Measurements from ENCODE around the gene KCNJ10.

KCNJ10 gene

DNA sequence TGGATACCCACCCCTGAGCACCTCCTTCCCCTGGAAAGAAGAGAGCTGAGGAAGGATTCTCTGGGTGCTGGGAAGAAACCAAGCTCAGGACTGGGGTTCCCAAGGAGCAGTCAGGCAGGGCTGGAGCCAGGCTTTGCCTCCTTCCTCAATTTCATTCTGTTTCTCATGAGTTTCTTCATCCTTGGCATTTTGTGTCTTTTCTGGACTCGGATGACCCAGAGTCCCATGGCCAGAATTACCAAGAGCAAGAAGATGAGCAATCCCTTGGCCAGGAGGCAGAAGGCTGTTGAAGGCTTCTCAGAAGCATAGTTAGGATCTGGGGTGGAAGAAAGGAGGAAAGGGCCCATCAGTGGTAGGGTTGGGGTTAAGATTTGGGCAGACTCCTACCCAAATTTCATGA lies 118.4 kb downstream of the KCNJ10 start:
- H3K36me3 ChIP-seq (ENCODE audit: insufficient read depth, low read length) = no peaks in the 10 kb centered on the region
- no peak overlapping the region for H3K4me2 ChIP-seq (ENCODE audit: low read depth, low read length, poor library complexity, severe bottlenecking)
- H3K79me2 ChIP-seq (ENCODE audit: insufficient read depth, low read length) = no peaks in the 10 kb centered on the region
- no peaks in the 10 kb centered on the region for H3K9me3 ChIP-seq (ENCODE audit: insufficient read depth, low read depth, low read length)
- no peaks in the 10 kb centered on the region for H3F3A ChIP-seq (ENCODE audit: low read depth)
- no peak overlapping the region for H3K4me3 ChIP-seq (ENCODE audit: low read length, poor library complexity, severe bottlenecking)
- TF ChIP-seq EZH2phosphoT487 (IDR thresholded peaks at IDR 0.05; ENCODE audit: borderline replicate concordance) = no peak
- no peaks in the 10 kb centered on the region for H3K4me1 ChIP-seq (ENCODE audit: insufficient read depth, low read length, poor library complexity, severe bottlenecking)
- H2AFZ ChIP-seq (ENCODE audit: low read length) = no peak overlapping the region
- no peaks in the 10 kb centered on the region for H3K9me2 ChIP-seq (replicated peaks; ENCODE audit: low read depth, low read length)
- no peak overlapping the region for H3K9ac ChIP-seq (ENCODE audit: low read depth, low read length, poor library complexity, severe bottlenecking)
- H4K20me1 ChIP-seq (ENCODE audit: insufficient read depth, low read length, poor library complexity, severe bottlenecking) = no peaks in the 10 kb centered on the region
- no peaks in the 10 kb centered on the region for H3K27me3 ChIP-seq (ENCODE audit: insufficient read depth, low read length, poor library complexity, severe bottlenecking)

DNA sequence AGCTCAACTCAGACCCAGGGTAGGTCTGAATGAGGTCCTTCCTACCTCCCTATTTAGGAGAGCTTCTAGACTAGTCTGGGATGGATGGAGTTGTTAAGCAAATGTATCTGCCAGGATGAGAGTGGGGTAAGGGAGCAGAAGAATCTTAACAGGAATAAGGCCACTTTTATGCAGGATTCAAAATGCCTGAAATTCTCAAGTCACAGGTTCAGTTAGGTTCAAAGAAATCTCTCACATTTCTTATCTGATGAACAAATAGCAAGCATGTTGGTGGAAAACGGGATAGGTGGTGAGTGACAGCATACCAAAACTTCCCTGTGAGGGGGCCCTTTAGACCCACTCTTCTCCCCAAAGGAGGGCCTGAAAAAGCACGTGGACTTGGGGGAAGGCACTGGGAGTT lies 118.9 kb downstream of the KCNJ10 start:
- H3K79me2 ChIP-seq (ENCODE audit: insufficient read depth, low read length) = no peaks in the 10 kb centered on the region
- no peaks in the 10 kb centered on the region for H3K9me3 ChIP-seq (ENCODE audit: insufficient read depth, low read depth, low read length)
- no peaks in the 10 kb centered on the region for H3K27me3 ChIP-seq (ENCODE audit: insufficient read depth, low read length, poor library complexity, severe bottlenecking)
- no peak overlapping the region for H3K4me3 ChIP-seq (ENCODE audit: low read length, poor library complexity, severe bottlenecking)
- H3F3A ChIP-seq (ENCODE audit: low read depth) = no peaks in the 10 kb centered on the region
- H2AFZ ChIP-seq (ENCODE audit: low read length) = no peak overlapping the region
- TF ChIP-seq, protein P1, sequence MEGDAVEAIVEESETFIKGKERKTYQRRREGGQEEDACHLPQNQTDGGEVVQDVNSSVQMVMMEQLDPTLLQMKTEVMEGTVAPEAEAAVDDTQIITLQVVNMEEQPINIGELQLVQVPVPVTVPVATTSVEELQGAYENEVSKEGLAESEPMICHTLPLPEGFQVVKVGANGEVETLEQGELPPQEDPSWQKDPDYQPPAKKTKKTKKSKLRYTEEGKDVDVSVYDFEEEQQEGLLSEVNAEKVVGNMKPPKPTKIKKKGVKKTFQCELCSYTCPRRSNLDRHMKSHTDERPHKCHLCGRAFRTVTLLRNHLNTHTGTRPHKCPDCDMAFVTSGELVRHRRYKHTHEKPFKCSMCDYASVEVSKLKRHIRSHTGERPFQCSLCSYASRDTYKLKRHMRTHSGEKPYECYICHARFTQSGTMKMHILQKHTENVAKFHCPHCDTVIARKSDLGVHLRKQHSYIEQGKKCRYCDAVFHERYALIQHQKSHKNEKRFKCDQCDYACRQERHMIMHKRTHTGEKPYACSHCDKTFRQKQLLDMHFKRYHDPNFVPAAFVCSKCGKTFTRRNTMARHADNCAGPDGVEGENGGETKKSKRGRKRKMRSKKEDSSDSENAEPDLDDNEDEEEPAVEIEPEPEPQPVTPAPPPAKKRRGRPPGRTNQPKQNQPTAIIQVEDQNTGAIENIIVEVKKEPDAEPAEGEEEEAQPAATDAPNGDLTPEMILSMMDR (conservative IDR thresholded peaks at IDR 0.05; ENCODE audit: low read length) = no peak
- TF ChIP-seq EZH2phosphoT487 (IDR thresholded peaks at IDR 0.05; ENCODE audit: borderline replicate concordance) = no peak
- no peak overlapping the region for H3K9ac ChIP-seq (ENCODE audit: low read depth, low read length, poor library complexity, severe bottlenecking)
- no peaks in the 10 kb centered on the region for H4K20me1 ChIP-seq (ENCODE audit: insufficient read depth, low read length, poor library complexity, severe bottlenecking)
- H3K36me3 ChIP-seq (ENCODE audit: insufficient read depth, low read length) = no peaks in the 10 kb centered on the region
- H3K4me2 ChIP-seq (ENCODE audit: low read depth, low read length, poor library complexity, severe bottlenecking) = no peak overlapping the region
- H3K4me1 ChIP-seq (ENCODE audit: insufficient read depth, low read length, poor library complexity, severe bottlenecking) = no peaks in the 10 kb centered on the region
- no peaks in the 10 kb centered on the region for H3K9me2 ChIP-seq (replicated peaks; ENCODE audit: low read depth, low read length)

DNA sequence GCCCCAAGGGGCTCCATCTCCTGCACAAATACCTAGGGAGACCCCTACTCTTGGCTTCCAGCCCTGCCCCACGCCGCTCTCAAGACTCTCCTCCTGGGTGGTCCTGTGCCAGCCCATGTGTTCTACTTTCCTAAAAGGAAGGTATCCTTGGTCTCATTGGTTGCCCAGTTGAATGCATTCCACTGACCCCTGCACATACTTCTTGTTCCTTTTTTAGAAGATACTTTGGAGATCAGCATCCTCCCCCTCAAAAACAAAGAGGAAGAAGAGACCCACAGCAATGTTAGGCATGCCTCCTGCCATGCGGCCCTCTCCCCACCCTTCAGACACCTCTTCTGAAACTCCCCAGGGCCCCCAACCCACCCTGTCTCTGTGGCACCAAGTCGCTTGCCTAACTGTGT lies 120.0 kb downstream of the KCNJ10 start:
- Histone ChIP-seq H3K9ac (ENCODE audit: low read depth, low read length, poor library complexity, severe bottlenecking) (no peak overlapping the region), H3K4me3 (ENCODE audit: low read length, poor library complexity, severe bottlenecking) (no peak overlapping the region), H3K27me3 (ENCODE audit: insufficient read depth, low read length, poor library complexity, severe bottlenecking) (no peaks in the 10 kb centered on the region), H3K79me2 (ENCODE audit: insufficient read depth, low read length) (no peaks in the 10 kb centered on the region), H3K4me2 (ENCODE audit: low read depth, low read length, poor library complexity, severe bottlenecking) (no peak overlapping the region), H3K36me3 (ENCODE audit: insufficient read depth, low read length) (no peaks in the 10 kb centered on the region), H3F3A (ENCODE audit: low read depth) (no peaks in the 10 kb centered on the region), H4K20me1 (ENCODE audit: insufficient read depth, low read length, poor library complexity, severe bottlenecking) (no peaks in the 10 kb centered on the region), H3K9me2 (replicated peaks; ENCODE audit: low read depth, low read length) (no peaks in the 10 kb centered on the region), H3K9me3 (ENCODE audit: insufficient read depth, low read depth, low read length) (no peaks in the 10 kb centered on the region), H3K4me1 (ENCODE audit: insufficient read depth, low read length, poor library complexity, severe bottlenecking) (peaks cover 5% of the 10 kb centered on the region), H2AFZ (ENCODE audit: low read length) (no peak overlapping the region)
- no peak for TF ChIP-seq EZH2phosphoT487 (IDR thresholded peaks at IDR 0.05; ENCODE audit: borderline replicate concordance)
- TF ChIP-seq, protein P1 (conservative IDR thresholded peaks at IDR 0.05; ENCODE audit: low read length) = no peak

DNA sequence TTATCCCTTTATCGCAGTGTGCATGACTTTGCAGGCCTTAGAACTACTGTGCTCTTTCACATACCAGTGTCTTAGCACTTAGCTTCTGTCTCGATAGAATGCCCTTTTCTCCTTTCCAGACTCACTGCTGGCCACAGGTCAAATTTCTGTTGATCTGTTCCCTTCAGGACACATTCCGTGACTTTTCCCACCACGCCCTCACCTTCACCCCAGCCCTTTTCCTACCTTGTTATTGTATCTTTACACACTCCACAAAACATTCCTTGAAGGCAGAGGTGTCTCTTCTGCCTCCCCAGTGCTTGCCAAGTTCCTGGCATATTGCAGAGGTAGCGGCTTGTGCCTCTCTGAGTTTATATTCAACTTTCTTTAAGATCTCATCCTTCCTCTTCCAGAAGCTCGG lies 120.8 kb downstream of the KCNJ10 start:
- Histone ChIP-seq H2AFZ (ENCODE audit: low read length) (no peak overlapping the region), H3K9ac (ENCODE audit: low read depth, low read length, poor library complexity, severe bottlenecking) (no peak overlapping the region), H3K4me3 (ENCODE audit: low read length, poor library complexity, severe bottlenecking) (no peak overlapping the region), H3K4me2 (ENCODE audit: low read depth, low read length, poor library complexity, severe bottlenecking) (no peak overlapping the region), H4K20me1 (ENCODE audit: insufficient read depth, low read length, poor library complexity, severe bottlenecking) (no peaks in the 10 kb centered on the region), H3F3A (ENCODE audit: low read depth) (no peaks in the 10 kb centered on the region), H3K4me1 (ENCODE audit: insufficient read depth, low read length, poor library complexity, severe bottlenecking) (peaks cover 6% of the 10 kb centered on the region), H3K9me3 (ENCODE audit: insufficient read depth, low read depth, low read length) (no peaks in the 10 kb centered on the region), H3K79me2 (ENCODE audit: insufficient read depth, low read length) (no peaks in the 10 kb centered on the region), H3K27me3 (ENCODE audit: insufficient read depth, low read length, poor library complexity, severe bottlenecking) (no peaks in the 10 kb centered on the region), H3K36me3 (ENCODE audit: insufficient read depth, low read length) (no peaks in the 10 kb centered on the region), H3K9me2 (replicated peaks; ENCODE audit: low read depth, low read length) (no peaks in the 10 kb centered on the region)
- no peak for TF ChIP-seq EZH2phosphoT487 (IDR thresholded peaks at IDR 0.05; ENCODE audit: borderline replicate concordance)
- TF ChIP-seq, protein P1 (conservative IDR thresholded peaks at IDR 0.05; ENCODE audit: low read length) = no peak
